B cell (primary cell): Measurements from ENCODE around the gene PLD5. TPM values are rescaled to one million over a fixed set of nuclear protein-coding genes. Genes with fewer than 3 reads are reported as not detected.

Experiments
- ATAC-seq: fragments of 200-7000 bp; cut with Tn5 transposase; one replicate; pipeline ENCODE4 v1.10.0; 2021; ENCODE audit warnings: low read depth, mild to moderate bottlenecking, moderate number of reproducible peaks, moderate library complexity
- CTCF ChIA-PET: fragments of 350-600 bp; sonication (Branson Sonifier 250); formaldehyde crosslinking; loops from one replicate; lab custom pipeline; 2021; ENCODE audit warnings: antibody characterized with exemption, inconsistent platforms; lab: Charles Lee
- POLR2A ChIA-PET: fragments of 350-600 bp; sonication (Branson Sonifier 250); formaldehyde crosslinking; loops from one replicate; lab custom pipeline; 2021; ENCODE audit warnings: antibody characterized with exemption; lab: Charles Lee
- DNase-seq: peaks from one replicate; pipeline ENCODE4 v3.0.0; 2013
- H2AFZ ChIP-seq: 2 replicates; pipeline ENCODE4 v1.6.1; 2012; ENCODE audit warnings: mild to moderate bottlenecking, low read depth, low read length; ENCODE audit not compliant: insufficient read depth, poor library complexity, severe bottlenecking
- H3K27ac ChIP-seq, 2 donors: 1 replicate in 1 of 2; 2 replicates in 1 of 2; pipeline ENCODE4 v1.5.1; 2012 to 2013; ENCODE audit warnings: low read length in 2 of 2, mild to moderate bottlenecking in 2 of 2, moderate library complexity in 1 of 2
- H3K27me3 ChIP-seq, 4 experiments: fragments of 200-600 bp in 1 of 4; sonication (generic) in 1 of 4; replicated peaks in 1 of 4; 1 replicate in 2 of 4; 2 replicates in 2 of 4; pipeline versions ENCODE4 v1.6.1 to v1.7.0; 2013 to 2016; ENCODE audit warnings: low read length in 3 of 4, mild to moderate bottlenecking in 2 of 4, mixed read lengths in 1 of 4, moderate library complexity in 1 of 4; ENCODE audit not compliant: insufficient read depth in 4 of 4, control insufficient read depth in 3 of 4; ENCODE audit errors: control extremely low read depth in 1 of 4
- H3K36me3 ChIP-seq, 2 experiments: replicated peaks in 1 of 2; 1 replicate in 1 of 2; 2 replicates in 1 of 2; pipeline versions ENCODE4 v1.6.1 to v1.7.1; 2013; ENCODE audit warnings: low read length in 1 of 2; ENCODE audit not compliant: insufficient read depth in 2 of 2, control insufficient read depth in 1 of 2; ENCODE audit errors: control extremely low read depth in 1 of 2, extremely low read depth in 1 of 2
- H3K4me1 ChIP-seq, 2 donors: fragments of 200-600 bp in 1 of 2; sonication (generic) in 1 of 2; 1 replicate in 1 of 2; 2 replicates in 1 of 2; pipeline versions ENCODE4 v1.5.1 to v1.6.1; 2013 to 2017; ENCODE audit warnings: low read length in 2 of 2; ENCODE audit not compliant: control insufficient read depth in 2 of 2, insufficient read depth in 2 of 2
- H3K4me2 ChIP-seq: replicated peaks from 2 replicates; pipeline ENCODE3; 2012; ENCODE audit warnings: mild to moderate bottlenecking, low read depth, low read length; ENCODE audit not compliant: poor library complexity, severe bottlenecking
- H3K4me3 ChIP-seq, 5 experiments: fragments of 200-600 bp in 1 of 5; sonication (generic) in 1 of 5; 1 replicate in 3 of 5; 2 replicates in 2 of 5; pipeline versions ENCODE4 v1.5.1 to v1.7.0; 2011 to 2016; ENCODE audit warnings: low read length in 4 of 5, mild to moderate bottlenecking in 4 of 5, low read depth in 2 of 5, control low read depth in 1 of 5, moderate library complexity in 1 of 5; ENCODE audit not compliant: insufficient read depth in 1 of 5; ENCODE audit errors: control extremely low read depth in 1 of 5, extremely low read depth in 1 of 5
- H3K79me2 ChIP-seq: fragments of 200-600 bp; sonication (generic); one replicate; pipeline ENCODE4 v1.6.0; 2016; ENCODE audit warnings: low read length; ENCODE audit not compliant: control insufficient read depth, insufficient read depth
- H3K9ac ChIP-seq: fragments of 200-600 bp; sonication (generic); 2 replicates; pipeline ENCODE4 v1.6.1; 2017; ENCODE audit warnings: mild to moderate bottlenecking, low read length, moderate library complexity
- H3K9me3 ChIP-seq, 3 donors: one replicate each; pipeline versions ENCODE4 v1.6.1 to v1.7.1; 2013; ENCODE audit warnings: low read length in 2 of 3; ENCODE audit not compliant: control insufficient read depth in 2 of 3, insufficient read depth in 1 of 3; ENCODE audit errors: control extremely low read depth in 1 of 3
- H4K20me1 ChIP-seq: 2 replicates; pipeline ENCODE4 v1.6.0; 2012; ENCODE audit warnings: mild to moderate bottlenecking, low read length; ENCODE audit not compliant: insufficient read depth, control insufficient read depth, poor library complexity, severe bottlenecking
- H3K27ac Mint-ChIP-seq: one replicate; pipeline ENCODE4 v1.8.0; 2021; ENCODE audit warnings: mixed read lengths
- H3K27me3 Mint-ChIP-seq: one replicate; pipeline ENCODE4 v1.8.0; 2021; ENCODE audit warnings: mixed read lengths
- H3K4me1 Mint-ChIP-seq: one replicate; pipeline ENCODE4 v1.8.0; 2021; ENCODE audit warnings: mixed read lengths
- H3K4me3 Mint-ChIP-seq: one replicate; pipeline ENCODE4 v1.8.0; 2021; ENCODE audit warnings: mixed read lengths
- H3K9me3 Mint-ChIP-seq: one replicate; pipeline ENCODE4 v1.8.0; 2022; ENCODE audit warnings: mixed read lengths; ENCODE audit not compliant: insufficient read depth
- CTCF ChIP-seq: fragments of 200-600 bp; IDR thresholded peaks from one replicate; pipeline ENCODE4 v1.8.0; 2022; ENCODE audit warnings: antibody characterized with exemption, mild to moderate bottlenecking
- EZH2 ChIP-seq: IDR thresholded peaks from 2 replicates; pipeline ENCODE4 v1.6.1; 2012; ENCODE audit warnings: borderline replicate concordance, low read depth, mild to moderate bottlenecking, moderate library complexity, low read length; ENCODE audit not compliant: insufficient read depth, poor library complexity, severe bottlenecking
- WGBS: methylation state at CpG from one replicate; pipeline ENCODE4 v1.1.5; 2013; ENCODE audit warnings: missing lambda C conversion rate; ENCODE audit not compliant: insufficient coverage; 5-methylcytosine and 5-hydroxymethylcytosine counted together
- intact Hi-C: fragments of 100-400 bp; cut with micrococcal nuclease; formaldehyde crosslinking; loops from one replicate; pipeline ENCODE4 v1.10.0; 2022
- polyA plus RNA-seq: library from polyadenylated mRNA; depleted of rRNA; stranded (reverse); fragments of >200 nt; gene quantifications from 2 replicates; pipeline ENCODE4 v1.2.3, GENCODE V29; 2012
- total RNA-seq, 2 donors: library from RNA; stranded (reverse); fragments of 120-200 nt in 1 of 2; gene quantifications; 1 replicate in 1 of 2; 2 replicates in 1 of 2; pipeline versions ENCODE4 v1.2.3 to v1.2.4, GENCODE V29; 2013 to 2022

The PLD5 gene
- total and polyA plus RNA-seq, 2 donors (not counting 1 experiment from before 2014, with no cell fraction given) = 0.37 to 1.9 TPM

- Histone ChIP-seq H4K20me1 (no peaks in the 10 kb centered on the region), H3K27me3 (peaks cover 0 to 2% (median 0%) of the 10 kb centered on the region in 4 experiments), H3K4me2 (no peak overlapping the region), H3K36me3 (no peaks in the 10 kb centered on the region), H3K79me2 (no peaks in the 10 kb centered on the region), H3K9me3 (no peaks in the 10 kb centered on the region), H3K4me3 (no peak overlapping the region), H3K27ac (no peak overlapping the region), H3K9ac (no peak overlapping the region), H3K4me1 (no peaks in the 10 kb centered on the region), H2AFZ (no peak overlapping the region)
- TF ChIP-seq CTCF = no peak
- POLR2A ChIA-PET = no interaction called here
- Mint-ChIP-seq H3K27me3 (peaks cover 23% of the 10 kb centered on the region), H3K4me1 (no peaks in the 10 kb centered on the region), H3K9me3 (no peaks in the 10 kb centered on the region), H3K4me3 (no peak overlapping the region), H3K27ac (no peak overlapping the region)
- WGBS = no CpG with 5 or more reads among the region's 2 CpGs
- ATAC-seq = no peak
- intact Hi-C loops = no loop called here
- CTCF ChIA-PET = no interaction called here
- DNase-seq = no peak
These were observed 17.8 kb upstream of the PLD5 start for GRCh38 chr1:242542271-242542670.

GRCh38 chr1:242535986-242536385, 11.5 kb upstream of the PLD5 start:
- DNase-seq = no peak
- Mint-ChIP-seq H3K27me3 (peaks cover 24% of the 10 kb centered on the region), H3K4me3 (no peak overlapping the region), H3K9me3 (no peaks in the 10 kb centered on the region), H3K4me1 (peaks cover 2% of the 10 kb centered on the region), H3K27ac (no peak overlapping the region)
- no CpG with 5 or more reads among the region's 1 CpG for WGBS
- no peak overlapping the region for H2AFZ ChIP-seq
- H3K4me1 ChIP-seq = peaks cover 0 to 5% of the 10 kb centered on the region in 2 donors
- no peak overlapping the region for H3K9ac ChIP-seq
- CTCF ChIA-PET = no interaction called here
- intact Hi-C loops = no loop called here
- H3K27me3 ChIP-seq = peaks cover 0 to 5% (median 0%) of the 10 kb centered on the region in 4 experiments
- H3K4me2 ChIP-seq = no peak overlapping the region
- TF ChIP-seq EZH2 (no peak), CTCF (no peak)
- H3K9me3 ChIP-seq = no peaks in the 10 kb centered on the region
- H3K4me3 ChIP-seq = no peak overlapping the region
- no peaks in the 10 kb centered on the region for H3K79me2 ChIP-seq
- POLR2A ChIA-PET = no interaction called here
- no peaks in the 10 kb centered on the region for H4K20me1 ChIP-seq
- ATAC-seq = no peak
- no peaks in the 10 kb centered on the region for H3K36me3 ChIP-seq
- H3K27ac ChIP-seq = no peak overlapping the region
